ENCODE measurements around the gene BHLHA15.

BHLHA15 gene

GRCh38 chr7:98211221-98211675 lies at the start of gene BHLHA15:
Gene BHLHA15 (plus strand): TSS chr7:98211439. CDS start chr7:98212310, 871 bp downstream.
- DNase-seq (ENCODE audit: low read depth): no peak

- no peak for DNase-seq (ENCODE audit: low read depth)
These were observed 48.5 kb upstream of the BHLHA15 start for GRCh38 chr7:98162758-98163157.

- DNase-seq (ENCODE audit: low read depth): no peak
These were observed 48.0 kb upstream of the BHLHA15 start for GRCh38 chr7:98163269-98163668.

- DNase-seq (ENCODE audit: low read depth): no peak
These were observed 47.3 kb upstream of the BHLHA15 start for GRCh38 chr7:98163704-98164494.

GRCh38 chr7:98165827-98166667 lies 45.2 kb upstream of the BHLHA15 start:
- no peak for DNase-seq (ENCODE audit: low read depth)

- no peak for DNase-seq (ENCODE audit: low read depth)
These were observed 44.6 kb upstream of the BHLHA15 start for GRCh38 chr7:98166668-98166970.

- no peak for DNase-seq (ENCODE audit: low read depth)
These were observed 43.6 kb upstream of the BHLHA15 start for GRCh38 chr7:98167653-98168052.

- DNase-seq (ENCODE audit: low read depth): peak; percentile 40
These were observed 42.9 kb upstream of the BHLHA15 start for GRCh38 chr7:98168181-98168903.

- DNase-seq (ENCODE audit: low read depth): no peak
These were observed 42.2 kb upstream of the BHLHA15 start for GRCh38 chr7:98168904-98169621.

GRCh38 chr7:98170966-98171365 lies 40.3 kb upstream of the BHLHA15 start:
- no peak for DNase-seq (ENCODE audit: low read depth)

GRCh38 chr7:98171449-98171848 lies 39.8 kb upstream of the BHLHA15 start:
- no peak for DNase-seq (ENCODE audit: low read depth)

GRCh38 chr7:98174334-98175259 lies 36.6 kb upstream of the BHLHA15 start:
- no peak for DNase-seq (ENCODE audit: low read depth)

GRCh38 chr7:98175260-98175940 lies 35.8 kb upstream of the BHLHA15 start:
- no peak for DNase-seq (ENCODE audit: low read depth)

- DNase-seq (ENCODE audit: low read depth): no peak
These were observed 33.7 kb upstream of the BHLHA15 start for GRCh38 chr7:98177553-98177952.

- DNase-seq (ENCODE audit: low read depth): no peak
These were observed 32.9 kb upstream of the BHLHA15 start for GRCh38 chr7:98178321-98178720.

- no peak for DNase-seq (ENCODE audit: low read depth)
These were observed 32.3 kb upstream of the BHLHA15 start for GRCh38 chr7:98178762-98179490.

- no peak for DNase-seq (ENCODE audit: low read depth)
These were observed 30.5 kb upstream of the BHLHA15 start for GRCh38 chr7:98180751-98181150.

GRCh38 chr7:98185101-98185500 lies 26.1 kb upstream of the BHLHA15 start:
- no peak for DNase-seq (ENCODE audit: low read depth)

GRCh38 chr7:98186452-98187137 lies 24.6 kb upstream of the BHLHA15 start:
- no peak for DNase-seq (ENCODE audit: low read depth)

Data from T-helper 22 cell (primary cell).